Myocyte (in vitro differentiated cells): ENCODE measurements around the gene ARAP1. TPM values are rescaled to one million over a fixed set of nuclear protein-coding genes. Genes with fewer than 3 reads are reported as not detected.

Source experiments
- DNase-seq: peaks from one replicate; pipeline ENCODE4 v3.0.0-alpha.2; 2012; ENCODE audit warnings: low read depth
- total RNA-seq: library from RNA; depleted of rRNA; stranded (reverse); fragments of >200 nt; gene quantifications from 2 replicates; pipeline ENCODE4 v1.2.3, GENCODE V29; 2014

The ARAP1 gene
- total RNA-seq, 1 donor from 2014 or later = 62.2 TPM

GRCh38 chr11:72705442-72706365 lies 46.5 kb downstream of the ARAP1 start:
- DNase-seq = no peak

DNA sequence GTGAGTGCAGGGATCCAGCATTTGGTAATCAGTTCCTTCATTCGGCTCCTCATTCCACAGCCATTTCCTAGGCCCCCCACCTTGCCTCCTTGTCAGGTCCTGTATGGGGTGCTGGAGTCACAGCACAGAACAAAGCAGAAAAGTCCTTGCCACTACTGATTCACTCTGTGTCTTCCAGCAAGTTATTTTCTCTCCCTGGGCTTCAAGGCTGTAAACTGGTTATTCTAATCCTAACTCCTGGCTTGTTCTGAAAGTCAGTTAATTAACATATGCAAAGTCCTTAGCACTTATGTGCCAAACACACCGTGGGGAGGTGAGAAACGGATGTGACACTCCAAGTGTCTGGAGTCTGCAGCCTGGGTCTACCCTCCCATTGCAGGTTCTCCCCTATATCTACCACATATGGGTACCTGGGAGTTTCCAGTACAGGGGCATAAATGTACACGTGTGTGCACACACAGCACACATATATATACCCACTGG lies 47.4 kb downstream of the ARAP1 start:
- no peak for DNase-seq

DNA sequence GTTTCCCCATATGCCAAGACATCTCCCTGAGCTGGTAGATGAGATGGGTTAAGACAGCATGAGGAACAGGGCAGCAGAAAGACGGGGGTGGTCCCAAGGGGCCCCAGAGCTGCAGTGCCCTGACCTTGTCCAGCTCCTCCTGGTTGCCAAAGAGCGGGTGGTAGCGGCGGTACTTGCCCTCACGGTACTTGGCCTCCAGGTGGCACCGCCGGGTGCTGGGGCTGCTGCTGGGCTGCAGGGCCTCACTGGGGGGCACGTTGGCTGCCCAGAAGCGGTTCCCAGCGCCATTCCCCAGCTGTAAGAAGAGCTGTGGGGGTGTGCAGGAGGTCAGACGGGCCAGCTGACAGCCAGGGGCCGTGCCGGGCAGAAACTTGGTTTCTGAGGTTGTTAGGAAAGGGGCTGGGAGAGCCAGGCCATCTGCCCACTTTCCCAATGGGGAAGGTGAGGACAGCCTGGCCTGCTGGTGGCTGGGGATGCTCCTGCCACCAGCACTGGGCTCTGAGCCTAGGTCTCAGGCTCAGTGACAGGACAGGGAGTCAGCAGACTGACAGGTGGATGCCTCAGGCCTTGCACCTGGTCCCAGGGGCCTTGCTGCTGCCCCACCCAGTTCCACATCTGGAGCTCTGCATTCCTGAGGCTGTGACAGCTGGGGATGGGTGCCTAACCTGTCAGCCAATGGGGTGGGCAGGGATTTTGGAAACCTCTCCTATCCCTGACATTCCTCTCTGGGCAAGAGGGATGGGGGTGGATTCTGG lies 48.0 kb downstream of the ARAP1 start:
- no peak for DNase-seq

DNA sequence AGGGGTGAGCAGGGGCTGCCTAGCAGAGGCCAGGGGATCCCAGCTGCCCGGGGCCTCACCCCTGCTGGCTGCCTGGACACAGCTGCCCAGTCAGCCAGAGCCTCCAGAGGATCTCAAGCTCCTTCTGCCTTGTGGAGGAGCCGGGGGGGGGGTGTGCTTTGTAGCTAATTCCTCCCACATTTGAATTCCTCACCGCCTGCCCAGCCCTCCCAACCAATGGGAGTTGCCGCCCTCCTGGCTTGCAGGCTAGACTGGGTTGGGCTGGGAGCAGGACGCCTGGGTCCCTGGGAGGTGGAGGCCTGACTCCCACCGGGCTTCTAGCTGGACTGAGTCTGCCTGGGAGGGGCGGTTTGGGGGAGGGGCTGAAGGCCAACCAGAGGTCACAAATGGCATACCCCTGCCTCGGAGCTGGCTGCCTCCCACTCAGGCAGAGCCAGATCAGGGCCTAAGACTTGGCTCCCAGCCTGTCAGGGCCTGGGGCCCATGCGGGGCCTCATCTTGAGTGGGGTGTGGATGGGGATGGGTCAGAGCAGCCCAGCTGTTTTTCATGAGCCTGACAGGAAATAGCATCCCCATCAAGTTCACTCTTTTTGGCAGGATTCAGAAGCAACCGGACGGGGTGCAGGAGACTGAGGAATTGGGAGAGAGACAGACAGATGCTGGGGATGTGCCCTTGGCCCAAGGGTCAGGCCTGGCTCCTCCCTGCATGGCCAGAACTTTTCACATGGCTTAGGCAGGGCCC lies 48.8 kb downstream of the ARAP1 start:
- peak; percentile 87 for DNase-seq

DNA sequence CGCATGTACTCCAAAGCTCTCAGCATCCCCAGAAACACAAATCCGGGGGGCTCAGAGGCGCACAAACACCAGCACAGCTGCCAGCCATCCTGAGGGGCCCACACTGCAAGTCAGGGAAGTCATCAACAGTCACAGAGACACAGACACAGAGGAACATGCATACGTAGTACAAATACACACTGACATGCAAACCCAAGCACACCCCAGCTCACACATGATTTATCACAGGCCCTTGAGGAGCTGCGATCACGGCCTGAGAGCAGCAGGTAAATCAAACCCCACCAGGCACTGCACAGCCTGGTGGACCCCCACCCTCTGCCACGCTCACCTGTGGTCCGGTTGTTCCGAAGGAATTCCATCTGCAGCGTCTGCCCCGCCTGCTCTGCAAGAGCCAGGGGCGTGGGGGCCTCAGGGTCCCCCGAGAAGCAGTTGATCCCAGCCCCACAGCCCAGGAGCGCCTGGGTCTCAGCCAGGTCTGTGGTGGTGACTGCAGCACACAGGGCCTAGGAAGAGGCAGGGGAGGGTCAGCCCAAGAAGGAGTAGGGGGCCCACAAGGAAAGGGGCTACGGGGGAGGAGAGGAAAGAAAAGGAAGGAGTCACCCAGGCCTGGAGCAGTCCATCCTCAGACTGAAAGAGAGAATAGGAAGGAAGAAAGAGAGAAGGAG lies 49.5 kb downstream of the ARAP1 start:
- DNase-seq = no peak

GRCh38 chr11:72702096-72702495 lies 50.1 kb downstream of the ARAP1 start:
- DNase-seq = no peak

- DNase-seq = no peak
These were observed 50.7 kb downstream of the ARAP1 start for GRCh38 chr11:72701466-72701865.

GRCh38 chr11:72700146-72700545 lies 52.1 kb downstream of the ARAP1 start:
- no peak for DNase-seq

DNA sequence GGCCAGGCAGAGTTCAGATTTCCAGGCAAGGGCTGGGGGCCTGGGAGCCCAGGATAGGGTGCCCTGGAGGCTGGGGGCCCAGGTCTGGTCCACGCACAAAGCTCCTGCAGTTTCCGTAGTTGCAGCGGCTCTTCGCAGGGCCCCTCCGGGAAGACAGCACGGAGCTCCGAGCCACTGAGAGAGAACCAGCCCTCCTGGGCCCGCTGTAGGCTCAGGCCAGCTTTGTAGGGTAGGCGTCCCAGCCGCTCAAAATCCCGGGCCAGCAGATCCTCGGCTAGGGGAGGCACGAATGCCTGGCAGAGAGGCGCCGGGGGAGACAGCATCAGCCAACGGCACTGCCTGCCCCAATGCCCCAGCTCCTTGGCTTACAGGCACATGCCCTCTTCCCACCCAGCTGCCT lies 54.4 kb downstream of the ARAP1 start:
- DNase-seq = no peak

GRCh38 chr11:72696866-72697700 lies 55.1 kb downstream of the ARAP1 start:
- no peak for DNase-seq

DNA sequence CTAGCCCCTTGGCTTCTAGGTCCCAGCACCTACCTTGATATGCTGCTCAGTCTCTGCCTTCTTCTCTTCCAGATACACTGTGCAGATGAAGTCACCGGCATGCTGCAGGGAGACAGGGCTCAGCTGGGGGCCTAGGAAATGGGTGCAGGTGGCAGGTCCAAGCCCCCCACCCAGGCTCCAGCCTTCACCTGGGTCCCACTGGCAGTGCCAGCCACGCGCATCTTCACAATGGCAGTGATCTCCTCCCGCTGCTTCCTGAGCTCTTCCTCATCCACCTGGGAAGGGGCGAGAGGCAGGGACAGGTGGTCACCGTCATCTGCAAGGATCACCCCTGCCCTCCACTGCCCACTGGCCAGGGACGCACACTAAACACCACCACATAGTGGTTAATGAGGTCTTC lies 56.9 kb downstream of the ARAP1 start:
- DNase-seq = no peak

DNA sequence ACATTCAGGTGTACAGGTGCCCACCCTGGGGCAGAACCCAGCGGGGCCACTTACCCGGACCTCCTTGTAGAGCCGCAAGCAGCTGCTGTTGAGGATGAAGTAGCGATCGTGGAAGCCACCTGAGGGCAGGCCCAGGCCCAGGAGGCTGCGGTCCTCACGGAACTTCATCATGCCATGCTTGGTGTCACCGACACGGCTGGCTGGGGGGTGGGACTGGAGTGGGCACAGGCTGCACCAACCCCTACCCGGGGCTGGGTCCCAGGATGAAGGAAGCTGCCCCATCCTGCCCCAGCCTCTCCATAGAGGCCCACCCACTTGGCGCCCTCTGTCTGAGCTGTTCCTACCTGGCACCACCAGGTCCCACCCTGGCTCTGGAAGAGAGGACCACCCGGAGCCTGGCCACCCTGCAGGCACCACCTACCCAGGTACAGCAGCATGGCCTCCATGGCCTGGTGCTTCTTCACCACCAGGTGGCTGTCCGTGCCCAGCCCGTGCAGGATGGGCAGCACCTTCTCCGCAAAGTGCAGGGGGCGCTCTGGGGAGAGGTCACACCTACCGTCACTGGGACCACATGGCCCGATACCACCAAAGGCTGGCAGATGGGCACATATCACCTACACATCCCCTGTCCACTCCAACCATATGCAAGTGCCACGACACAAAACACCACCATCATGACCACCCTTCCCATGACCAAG lies 58.8 kb downstream of the ARAP1 start:
- no peak for DNase-seq

- DNase-seq = no peak
These were observed 59.5 kb downstream of the ARAP1 start for GRCh38 chr11:72692498-72693237.

- DNase-seq = no peak
These were observed 62.0 kb downstream of the ARAP1 start for GRCh38 chr11:72690166-72690565.

GRCh38 chr11:72688929-72689328 lies 63.3 kb downstream of the ARAP1 start:
- peak; percentile 76 for DNase-seq

- no peak for DNase-seq
These were observed 63.7 kb downstream of the ARAP1 start for GRCh38 chr11:72688486-72688885.

DNA sequence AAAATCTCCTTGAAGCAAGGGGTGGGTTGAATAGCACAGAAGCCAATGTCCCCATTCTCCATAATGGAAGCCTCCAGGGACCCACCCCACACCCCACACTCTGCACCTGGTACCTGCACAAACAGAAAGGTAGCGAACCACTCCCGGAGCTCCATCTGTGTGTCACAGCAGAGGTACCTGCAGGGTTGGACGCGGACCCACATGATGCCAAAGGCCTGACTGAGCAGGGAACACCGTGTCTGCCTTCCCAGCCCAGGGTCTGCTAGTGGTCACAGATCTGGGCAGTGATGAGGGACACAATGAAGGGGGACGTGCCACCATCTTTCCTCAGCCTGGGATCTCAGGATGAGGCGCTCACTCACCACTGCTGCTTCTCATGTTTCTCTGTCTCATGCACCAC lies 64.9 kb downstream of the ARAP1 start:
- DNase-seq = no peak

- no peak for DNase-seq
These were observed 65.5 kb downstream of the ARAP1 start for GRCh38 chr11:72686639-72687220.
